Vagina (tissue), 2 donors: ENCODE measurements around the gene NT5E.

Source experiments
- CTCF ChIP-seq, 3 experiments: fragments of 450-650 bp in 2 of 3; fragments of 200-600 bp in 1 of 3; sonication (generic) in 1 of 3; IDR thresholded peaks; one replicate each; pipeline ENCODE4 v1.5.1; 2017 to 2019; ENCODE audit warnings: antibody characterized with exemption in 3 of 3, mild to moderate bottlenecking in 2 of 3, moderate library complexity in 2 of 3
- POLR2A ChIP-seq, 2 donors: fragments of 450-650 bp; IDR thresholded peaks; one replicate each; pipeline ENCODE4 v1.6.1; 2017; ENCODE audit warnings: antibody characterized with exemption in 2 of 2, mild to moderate bottlenecking in 2 of 2, moderate library complexity in 2 of 2
- POLR2AphosphoS5 ChIP-seq, 2 donors: sonication (generic); formaldehyde crosslinking; IDR thresholded peaks; one replicate each; pipeline ENCODE4 v1.9.0; 2017; ENCODE audit warnings: antibody characterized with exemption in 2 of 2, mild to moderate bottlenecking in 2 of 2, low read depth in 1 of 2; ENCODE audit not compliant: insufficient read depth in 1 of 2

GRCh38 chr6:85400331-85400730, 49.6 kb upstream of the NT5E start:
- TF ChIP-seq CTCF (IDR thresholded peaks at IDR 0.05): no peak
- no peak for TF ChIP-seq POLR2AphosphoS5 (IDR thresholded peaks at IDR 0.05; ENCODE audit: insufficient read depth in 1 of 2, low read depth in 1 of 2)
- no peak for TF ChIP-seq POLR2A (IDR thresholded peaks at IDR 0.05)
